Spleen (tissue), 7 donors: ENCODE data around the gene RAB8B.

Experiments
- CTCF ChIP-seq, 11 experiments: fragments of 200-600 bp in 7 of 11; fragments of 450-650 bp in 4 of 11; sonication (generic) in 4 of 11; IDR thresholded peaks in 8 of 11; conservative IDR thresholded peaks in 3 of 11; 1 replicate in 7 of 11; 2 replicates in 4 of 11; pipeline versions ENCODE4 v1.4.0 to v1.8.0; 2016 to 2021; ENCODE audit warnings: antibody characterized with exemption in 11 of 11, inconsistent platforms in 4 of 11, mild to moderate bottlenecking in 1 of 11
- POLR2A ChIP-seq, 3 donors: fragments of 450-650 bp; IDR thresholded peaks; one replicate each; pipeline ENCODE4 v1.5.1; 2017; ENCODE audit warnings: antibody characterized with exemption in 3 of 3, mild to moderate bottlenecking in 1 of 3
- donor health status: DM: no; HTN: no; CAD: no; lungs with moderate emphysema.
- donor health status: DM: no; HTN: no; CAD: no.
- donor health status: DM: no; HTN: no; CAD: no.

GRCh38 chr15:63194880-63195568 is 5.6 kb downstream of the RAB8B start:
- no peak for TF ChIP-seq CTCF (IDR thresholded peaks at IDR 0.05 in 8 of 11, conservative IDR thresholded peaks at IDR 0.05 in 3 of 11)
- no peak for TF ChIP-seq POLR2A (IDR thresholded peaks at IDR 0.05)
